ENCODE measurements around the gene TNRC18. TPM values are rescaled to one million over a fixed set of nuclear protein-coding genes. Genes with fewer than 3 reads are reported as not detected.

Gene TNRC18
- polyA plus RNA-seq, 1 donor from 2014 or later = 23.6 TPM

GRCh38 chr7:5428478-5429252 lies 5.0 kb upstream of the TNRC18 start:
- no peaks in the 10 kb centered on the region for H3K27me3 ChIP-seq (ENCODE audit: insufficient read depth, low read depth, low read length)

GRCh38 chr7:5426226-5426475 lies 2.5 kb upstream of the TNRC18 start:
- H3K27ac ChIP-seq (ENCODE audit: low read length) = peak overlapping the region; percentile 100
- no peak for TF ChIP-seq POLR2AphosphoS5 (IDR thresholded peaks at IDR 0.05)
- no peak for TF ChIP-seq EZH2 (IDR thresholded peaks at IDR 0.05; ENCODE audit: borderline replicate concordance, insufficient read depth, low read length, poor library complexity, severe bottlenecking)
- TF ChIP-seq RAD21 (conservative IDR thresholded peaks at IDR 0.05) = no peak
- TF ChIP-seq EP300 (conservative IDR thresholded peaks at IDR 0.05; ENCODE audit: poor library complexity, severe bottlenecking) = no peak
- no peak for TF ChIP-seq SMC3 (conservative IDR thresholded peaks at IDR 0.05; ENCODE audit: poor library complexity)
- TF ChIP-seq CTCF (IDR thresholded peaks at IDR 0.05; ENCODE audit: poor library complexity, severe bottlenecking) = no peak
- no peak for TF ChIP-seq TAF1 (IDR thresholded peaks at IDR 0.05; ENCODE audit: low read depth)

More at GRCh38 chr7:5428478-5429252, 5.0 kb upstream of the TNRC18 start:
- Histone ChIP-seq H2AFZ (ENCODE audit: low read depth, low read length) (no peak overlapping the region), H3K27ac (ENCODE audit: low read length) (peak overlapping the region; percentile 100), H3F3A (ENCODE audit: insufficient read depth, low read length, poor library complexity, severe bottlenecking) (peaks cover 3% of the 10 kb centered on the region), H4K20me1 (ENCODE audit: insufficient read depth) (no peaks in the 10 kb centered on the region), H3K4me2 (ENCODE audit: low read length) (peak overlapping the region; percentile 100), H3K4me3 (ENCODE audit: low read length) (peak overlapping the region; percentile 100), H3K9me3 (ENCODE audit: low read length) (peaks cover 5% of the 10 kb centered on the region), H3K36me3 (ENCODE audit: insufficient read depth, low read length) (peaks cover 5% of the 10 kb centered on the region), H3K9me2 (ENCODE audit: insufficient read depth, low read length) (no peaks in the 10 kb centered on the region), H3K79me2 (replicated peaks; ENCODE audit: insufficient read depth, low read length) (peaks cover 92% of the 10 kb centered on the region), H3K9ac (ENCODE audit: low read length) (peak overlapping the region; percentile 100)
- no peak for TF ChIP-seq EP300 (conservative IDR thresholded peaks at IDR 0.05; ENCODE audit: poor library complexity, severe bottlenecking)
- peak; percentile 83 for TF ChIP-seq REST (IDR thresholded peaks at IDR 0.05; ENCODE audit: borderline replicate concordance)
- TF ChIP-seq EZH2 (IDR thresholded peaks at IDR 0.05; ENCODE audit: borderline replicate concordance, insufficient read depth, low read length, poor library complexity, severe bottlenecking) = no peak
- peak; percentile 81 for TF ChIP-seq POLR2AphosphoS5 (IDR thresholded peaks at IDR 0.05)
- peak; percentile 32 for TF ChIP-seq CTCF (IDR thresholded peaks at IDR 0.05; ENCODE audit: poor library complexity, severe bottlenecking)
- no peak for TF ChIP-seq SMC3 (conservative IDR thresholded peaks at IDR 0.05; ENCODE audit: poor library complexity)
- TF ChIP-seq TAF1 (IDR thresholded peaks at IDR 0.05; ENCODE audit: low read depth) = peak; percentile 61
- TF ChIP-seq MXI1 (conservative IDR thresholded peaks at IDR 0.05; ENCODE audit: poor library complexity, severe bottlenecking) = no peak
- TF ChIP-seq RAD21 (conservative IDR thresholded peaks at IDR 0.05) = peak; percentile 39

More at GRCh38 chr7:5426226-5426475, 2.5 kb upstream of the TNRC18 start:
- Histone ChIP-seq H3K27me3 (ENCODE audit: insufficient read depth, low read depth, low read length) (no peaks in the 10 kb centered on the region), H4K20me1 (ENCODE audit: insufficient read depth) (peaks cover 6% of the 10 kb centered on the region), H3K9me3 (ENCODE audit: low read length) (no peaks in the 10 kb centered on the region), H3K9me2 (ENCODE audit: insufficient read depth, low read length) (no peaks in the 10 kb centered on the region), H2AFZ (ENCODE audit: low read depth, low read length) (no peak overlapping the region), H3K9ac (ENCODE audit: low read length) (peak overlapping the region; percentile 100), H3K36me3 (ENCODE audit: insufficient read depth, low read length) (no peaks in the 10 kb centered on the region), H3K4me2 (ENCODE audit: low read length) (peak overlapping the region; percentile 68), H3K4me3 (ENCODE audit: low read length) (peak overlapping the region; percentile 100), H3F3A (ENCODE audit: insufficient read depth, low read length, poor library complexity, severe bottlenecking) (peaks cover 3% of the 10 kb centered on the region), H3K79me2 (replicated peaks; ENCODE audit: insufficient read depth, low read length) (peaks cover 90% of the 10 kb centered on the region)
